Measurements from ENCODE around the gene RETSAT.
"Not testable (repeated sequence)": the region's sequence is repeated elsewhere in the genome, so short reads cannot be mapped to it uniquely, and the experiment has no call there.

The RETSAT gene

DNA sequence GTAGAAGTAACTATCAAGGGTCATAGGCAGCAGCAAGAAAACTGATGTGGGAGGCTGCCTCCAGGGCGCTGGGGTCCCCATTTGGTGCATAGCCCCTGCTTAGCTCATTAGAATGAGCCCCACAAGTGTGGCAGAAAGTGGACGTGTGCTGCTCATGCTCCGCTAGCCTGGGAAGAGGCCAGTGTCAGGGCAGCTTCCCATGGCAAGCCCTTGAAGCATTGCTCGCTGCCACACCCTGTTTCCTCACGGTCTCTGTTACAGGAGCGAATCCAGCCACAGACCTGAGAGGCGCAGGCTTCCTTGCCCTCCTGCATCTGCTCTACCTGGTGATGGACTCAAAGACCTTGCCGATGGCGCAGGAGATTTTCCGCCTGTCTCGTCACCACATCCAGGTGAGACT lies 22.8 kb upstream of the RETSAT start:
- DNase-seq: no peak

DNA sequence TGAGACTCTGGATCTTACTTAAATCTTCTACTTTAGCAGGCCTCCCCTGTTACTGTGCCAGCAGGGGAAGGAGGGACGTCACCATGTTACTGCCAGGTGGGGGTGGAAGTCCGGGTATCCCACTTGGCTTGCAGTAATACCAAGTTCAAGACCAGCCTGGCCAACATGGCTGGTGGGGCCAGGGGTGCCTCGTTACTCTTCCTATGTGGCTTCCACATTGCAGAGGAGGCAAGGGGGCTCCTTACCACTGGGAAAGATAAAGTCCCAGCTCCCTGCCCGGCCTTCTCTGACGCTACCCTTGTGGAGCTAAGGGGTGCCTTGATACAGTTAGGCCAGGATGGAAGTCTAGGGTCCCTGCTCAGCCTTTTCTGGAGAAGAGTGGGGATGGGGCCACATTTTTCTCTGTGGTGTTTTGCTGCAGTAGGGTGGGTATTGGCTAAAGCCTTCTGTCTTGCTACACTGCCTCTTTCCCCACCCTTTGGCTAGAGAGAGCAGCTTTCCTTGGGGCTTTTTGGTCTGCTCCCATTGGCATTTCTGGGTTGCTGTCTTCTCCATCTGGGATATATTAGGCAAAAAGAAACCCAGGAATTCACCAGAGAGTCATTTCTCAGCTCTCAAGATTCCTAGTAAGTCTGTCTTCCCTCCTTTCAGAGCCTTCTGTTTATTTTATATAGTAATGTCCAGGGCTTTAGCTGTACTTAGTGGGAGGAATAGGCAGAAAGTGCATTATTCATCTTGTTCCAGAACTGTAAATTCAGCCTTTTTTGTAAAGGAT lies 22.1 kb upstream of the RETSAT start:
- no peak for DNase-seq

DNA sequence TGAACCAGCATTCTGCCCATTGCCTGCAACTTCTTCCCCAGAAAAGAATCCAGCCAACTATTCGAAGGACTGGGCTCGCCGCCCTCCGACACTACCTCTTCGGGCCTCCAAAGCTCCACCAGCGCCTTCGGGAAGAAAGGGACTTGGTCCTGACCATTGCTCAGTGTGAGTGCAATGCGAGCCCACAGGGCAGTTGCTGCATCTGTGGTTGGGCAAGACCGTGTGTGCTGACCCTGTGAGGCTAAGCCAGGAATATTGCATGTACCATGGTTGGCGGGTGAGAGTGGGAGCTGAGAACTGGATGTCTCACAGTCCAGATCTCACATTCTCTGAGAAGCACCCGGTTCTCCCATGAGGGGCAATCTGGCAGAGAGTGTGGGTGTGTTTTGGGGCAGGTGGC lies 16.7 kb upstream of the RETSAT start:
- no peak for DNase-seq

DNA sequence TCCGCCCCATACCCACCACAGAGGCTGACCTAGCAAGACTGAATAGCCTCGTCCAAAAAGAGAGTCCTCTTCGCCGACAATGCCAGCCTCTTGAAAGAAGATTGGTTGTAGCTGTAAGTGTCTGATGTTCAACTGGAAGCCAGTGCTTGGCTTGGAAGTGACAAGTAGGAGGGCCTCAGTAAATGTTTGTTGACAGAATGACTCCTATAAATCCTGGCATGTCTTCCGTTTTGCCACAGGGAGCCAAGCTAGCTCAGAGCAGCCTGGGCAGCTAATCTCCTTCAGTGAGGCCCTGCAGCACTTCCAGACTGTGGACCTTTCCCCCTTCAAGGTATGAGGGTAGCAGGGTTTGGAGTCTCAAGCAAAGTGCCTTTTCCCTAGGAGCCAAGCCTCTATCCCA lies 15.2 kb upstream of the RETSAT start:
- no peak for DNase-seq

DNA sequence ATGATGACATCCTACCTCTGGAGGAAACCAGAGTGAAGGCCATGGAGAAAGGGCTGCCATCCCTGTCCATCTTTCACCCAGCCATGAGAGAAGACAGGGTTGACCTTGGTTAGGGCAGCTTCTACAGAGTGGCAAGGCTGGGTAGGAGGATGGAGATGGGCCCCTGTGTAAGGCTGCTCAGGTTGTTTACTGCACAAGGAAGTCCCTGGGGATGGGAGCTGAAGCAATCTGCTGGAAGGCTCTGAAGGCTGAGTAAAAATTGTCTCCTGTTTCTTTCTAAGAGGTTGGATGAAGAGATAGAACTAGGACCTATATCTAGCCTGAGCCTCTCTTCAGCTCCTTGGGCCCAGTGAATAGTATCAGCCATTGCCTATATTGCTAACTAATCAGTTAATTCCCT lies 14.6 kb upstream of the RETSAT start:
- no peak for DNase-seq

DNA sequence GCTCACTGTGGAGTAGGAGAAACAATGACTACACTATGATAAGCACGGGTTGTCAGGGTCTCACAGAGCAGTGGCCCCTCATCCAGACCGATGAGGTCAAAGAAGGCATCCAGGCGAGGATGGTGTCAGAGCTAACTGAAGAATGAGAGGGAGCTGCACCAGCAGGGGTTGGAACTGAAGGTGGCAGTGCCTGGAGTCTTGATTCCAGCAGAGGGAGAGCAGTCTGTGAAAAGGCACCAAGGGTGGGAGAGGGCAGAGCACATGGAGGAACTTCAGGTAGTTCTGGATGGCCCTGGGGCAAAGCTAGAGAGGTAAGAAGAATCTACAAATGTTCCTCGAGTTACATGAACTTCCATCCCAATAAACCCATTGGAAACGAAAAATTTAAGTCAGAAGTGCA lies 12.9 kb upstream of the RETSAT start:
- no peak for DNase-seq

DNA sequence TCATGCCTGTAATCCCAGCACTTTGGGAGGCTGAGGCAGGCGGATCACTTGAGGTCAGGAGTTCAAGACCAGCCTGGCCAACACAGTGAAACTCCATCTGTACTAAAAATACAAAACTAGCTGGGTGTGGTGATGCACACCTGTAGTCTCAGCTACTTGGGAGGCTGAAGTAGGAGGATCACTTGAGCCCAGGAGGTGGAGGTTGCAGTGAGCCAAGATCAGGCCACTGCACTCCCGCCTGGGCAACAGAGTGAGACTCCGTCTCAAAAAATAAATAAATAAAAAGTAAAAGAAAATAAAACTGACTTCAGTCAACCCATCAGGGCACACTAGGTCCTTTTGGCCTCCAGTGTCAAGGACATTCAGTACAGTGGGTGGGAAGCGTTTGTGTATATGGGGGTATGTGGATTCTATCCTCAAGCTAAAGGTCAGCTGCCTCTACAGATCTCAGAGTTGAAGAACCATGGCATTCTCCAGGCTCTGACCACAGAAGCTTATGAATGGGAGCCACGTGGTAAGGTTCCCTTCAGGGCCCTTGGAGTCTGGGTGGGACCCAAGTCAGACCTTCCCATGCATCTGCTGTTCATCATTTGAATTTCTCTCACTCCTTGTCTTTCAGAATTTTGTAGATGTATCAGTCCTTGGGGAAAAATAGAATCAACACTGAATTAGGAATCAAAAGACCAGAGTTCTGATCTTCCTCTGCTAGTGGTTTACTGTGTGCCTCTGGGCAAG lies 8.5 kb upstream of the RETSAT start:
- not testable (repeated sequence) for DNase-seq

DNA sequence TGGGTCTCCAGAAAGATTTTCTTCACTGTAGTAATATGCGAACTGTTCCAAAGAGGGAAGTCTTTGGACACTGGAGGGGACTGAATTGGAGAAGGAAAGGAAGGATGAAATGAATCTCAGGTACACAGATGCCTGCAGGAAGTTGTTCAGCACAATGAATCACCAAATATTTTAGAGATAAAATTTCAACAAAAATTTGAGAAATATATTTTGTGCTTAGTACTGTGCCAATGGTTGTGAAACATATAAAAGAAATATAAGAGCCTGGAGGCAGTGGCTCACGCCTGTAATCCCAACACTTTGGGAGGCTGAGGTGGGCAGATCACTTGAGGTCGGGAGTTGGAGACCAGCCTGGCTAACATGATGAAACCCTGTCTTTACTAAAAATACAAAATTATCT lies 3.4 kb upstream of the RETSAT start:
- no peak for DNase-seq

DNA sequence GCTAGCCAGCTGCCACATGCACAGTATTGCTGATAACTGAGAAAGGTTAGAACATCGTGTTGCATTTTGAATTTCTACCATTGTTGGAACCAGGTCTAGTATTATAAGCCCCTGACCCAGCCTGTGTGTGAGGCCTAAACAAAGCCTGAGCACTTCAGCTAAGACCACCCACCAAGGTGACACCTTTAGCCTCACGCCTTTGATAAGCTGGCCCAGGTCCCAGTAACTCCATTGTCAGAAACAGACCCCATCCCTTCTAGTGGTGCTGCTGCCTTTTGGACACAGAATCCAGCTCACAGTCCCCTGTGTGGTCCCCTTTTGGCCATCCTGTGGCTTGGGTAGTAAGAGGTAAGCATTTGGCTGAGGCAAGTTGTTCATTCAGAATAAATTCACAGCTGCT lies 1.9 kb upstream of the RETSAT start:
- DNase-seq: no peak

DNA sequence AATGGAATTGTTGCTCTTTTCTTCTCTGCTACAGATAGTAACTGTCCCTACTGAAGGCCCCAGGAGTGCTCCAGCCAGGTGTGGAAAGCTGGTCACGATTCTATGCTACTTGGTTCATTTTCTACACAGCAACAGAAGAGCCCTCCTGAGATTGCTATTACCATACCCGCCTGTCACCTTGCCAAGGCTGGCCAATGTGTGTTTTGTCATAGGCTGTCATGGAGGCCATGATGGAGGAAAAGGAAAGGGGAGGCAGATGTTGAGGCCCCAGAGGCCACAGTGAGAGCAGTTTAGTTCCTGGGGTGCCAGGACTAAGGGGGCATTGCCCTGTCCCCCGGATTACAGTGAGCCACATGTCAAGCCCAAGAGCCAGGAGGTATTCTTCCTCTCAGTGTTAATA lies 1.2 kb upstream of the RETSAT start:
- no peak for DNase-seq

DNA sequence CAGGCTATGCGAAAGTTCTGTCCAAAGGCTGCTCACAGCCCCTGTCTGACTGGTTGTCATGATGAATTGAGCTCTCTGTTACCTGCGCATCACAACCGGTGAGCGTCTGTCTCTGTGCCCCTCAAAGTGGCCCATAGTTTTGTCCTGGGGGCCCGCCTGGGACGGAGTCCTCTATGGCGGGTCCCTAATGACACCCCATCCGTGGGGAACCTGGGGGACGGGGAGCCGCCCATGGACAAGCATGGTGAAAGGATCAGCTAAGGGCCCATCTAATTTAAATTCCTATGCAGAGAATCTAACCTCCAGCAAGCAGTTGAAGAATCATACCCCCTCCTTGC lies 714 bp upstream of the RETSAT start:
- DNase-seq: no peak

DNA sequence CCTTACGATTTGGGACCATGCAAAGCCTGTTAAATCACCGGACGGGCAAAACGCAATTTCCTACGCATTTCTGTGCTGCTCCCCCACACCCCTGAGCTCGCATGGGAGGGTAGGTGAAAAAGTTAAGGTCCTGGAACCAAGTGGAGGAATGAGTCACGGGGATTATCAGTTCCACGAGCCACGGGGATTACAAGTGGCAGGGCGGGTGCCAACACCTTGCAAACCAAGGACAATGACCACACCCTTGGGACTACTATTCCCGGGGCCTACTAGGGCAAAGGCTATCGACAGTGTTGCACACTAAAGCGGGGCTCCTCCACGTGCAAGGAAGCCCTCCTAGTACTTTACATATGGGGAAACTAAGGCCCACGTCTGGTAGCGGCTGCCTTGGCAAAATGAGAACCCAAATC lies 447 bp downstream of the RETSAT start:
- no peak for DNase-seq

DNA sequence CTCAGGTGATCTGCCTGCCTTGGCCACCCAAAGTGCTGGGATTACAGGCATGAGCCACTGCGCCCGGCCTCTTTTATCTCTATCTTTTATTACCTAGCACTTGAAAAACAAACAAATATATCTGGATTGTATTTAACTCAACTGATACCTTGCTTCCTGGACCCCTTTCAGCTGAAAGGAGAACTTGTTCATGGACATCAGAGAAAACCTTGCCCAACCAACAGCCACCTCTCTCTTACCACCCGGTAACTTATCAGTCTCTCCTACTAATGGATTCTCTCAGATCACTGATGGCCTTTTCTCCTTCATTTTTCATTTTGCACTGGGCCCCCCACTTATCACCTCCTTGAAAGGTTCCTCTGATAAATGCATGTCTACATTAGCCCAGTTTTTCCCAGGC lies 6.7 kb downstream of the RETSAT start:
- DNase-seq: no peak

DNA sequence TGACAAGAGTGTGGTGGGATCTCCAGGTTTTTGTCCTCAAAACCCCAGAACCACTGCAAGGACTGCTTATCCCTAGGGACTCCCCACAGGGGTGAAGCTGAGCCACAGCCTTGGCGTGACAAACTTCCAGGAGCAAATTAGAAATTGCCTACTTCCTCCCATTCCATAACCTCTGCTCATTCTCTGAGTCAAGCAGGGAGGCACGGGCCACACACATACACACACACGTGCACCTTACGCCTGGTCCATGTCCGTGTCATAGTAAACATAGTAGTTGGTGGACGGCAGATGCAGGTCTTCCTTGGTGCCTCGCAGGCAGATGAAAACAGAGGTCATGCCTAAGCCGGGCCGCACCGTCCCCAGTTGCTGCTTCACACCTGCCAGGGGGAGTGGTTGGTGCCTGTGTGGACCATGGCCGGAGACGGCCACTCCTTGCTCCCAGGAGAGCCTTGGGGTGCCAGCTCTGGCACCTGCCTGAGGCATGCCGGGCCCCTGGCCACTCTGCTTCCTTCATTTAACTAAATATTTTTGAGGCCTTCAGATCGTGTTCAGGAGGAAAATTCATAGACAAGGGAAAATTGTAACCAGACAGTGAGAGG lies 9.9 kb downstream of the RETSAT start:
- DNase-seq: no peak

DNA sequence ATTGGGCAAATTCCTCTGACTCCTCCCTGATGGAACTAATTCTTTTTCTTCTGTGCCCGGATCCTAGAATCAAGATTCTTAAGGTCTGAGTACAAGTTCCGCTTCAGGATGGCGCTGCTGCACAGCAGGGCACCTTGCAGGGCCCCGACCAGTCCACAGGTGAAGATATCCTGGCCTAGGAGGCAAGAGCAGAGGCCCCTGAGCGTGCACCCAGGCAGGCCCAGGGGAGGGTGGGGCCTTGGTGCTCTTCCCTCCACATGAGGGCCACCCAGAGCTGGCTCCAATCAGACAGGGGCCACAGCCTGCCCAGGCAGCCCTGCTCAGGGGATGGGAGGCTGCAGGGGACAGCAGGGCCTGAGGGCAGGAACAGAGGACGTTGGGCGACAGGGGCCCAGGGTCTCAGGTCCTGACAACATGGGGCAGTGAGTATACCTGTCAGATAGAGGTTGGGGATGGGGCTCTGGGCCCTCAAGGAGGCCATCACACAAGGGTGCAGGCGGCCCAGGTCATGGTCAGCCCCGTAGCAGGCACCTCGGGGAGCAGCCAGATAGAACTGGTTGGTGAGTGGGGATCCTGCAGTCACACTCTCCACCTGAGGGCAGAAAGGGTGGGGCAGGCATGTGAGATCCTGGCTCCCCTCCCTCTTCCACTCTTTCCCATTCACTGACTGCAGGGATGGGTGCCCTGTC lies 11.0 kb downstream of the RETSAT start:
- DNase-seq: not testable (repeated sequence)

DNA sequence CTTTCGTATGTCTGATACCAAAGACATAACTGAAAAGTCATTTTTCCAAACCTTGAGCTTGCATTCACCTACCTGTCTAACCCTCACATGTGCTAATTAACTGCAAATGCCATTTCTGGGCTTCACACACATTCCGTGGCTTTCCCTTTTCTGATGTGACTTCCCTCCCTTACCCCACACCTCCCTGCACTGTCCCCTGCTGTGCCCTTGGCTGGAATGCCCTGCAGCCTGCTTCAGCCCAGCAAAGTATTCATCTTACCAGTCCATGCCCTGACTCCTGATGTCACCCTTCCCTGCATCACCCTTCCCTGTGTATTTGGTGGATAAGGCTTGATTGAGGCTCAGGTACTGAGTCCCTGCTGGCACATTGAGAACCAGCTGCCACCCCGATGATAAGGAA lies 12.2 kb downstream of the RETSAT start:
- no peak for DNase-seq

DNA sequence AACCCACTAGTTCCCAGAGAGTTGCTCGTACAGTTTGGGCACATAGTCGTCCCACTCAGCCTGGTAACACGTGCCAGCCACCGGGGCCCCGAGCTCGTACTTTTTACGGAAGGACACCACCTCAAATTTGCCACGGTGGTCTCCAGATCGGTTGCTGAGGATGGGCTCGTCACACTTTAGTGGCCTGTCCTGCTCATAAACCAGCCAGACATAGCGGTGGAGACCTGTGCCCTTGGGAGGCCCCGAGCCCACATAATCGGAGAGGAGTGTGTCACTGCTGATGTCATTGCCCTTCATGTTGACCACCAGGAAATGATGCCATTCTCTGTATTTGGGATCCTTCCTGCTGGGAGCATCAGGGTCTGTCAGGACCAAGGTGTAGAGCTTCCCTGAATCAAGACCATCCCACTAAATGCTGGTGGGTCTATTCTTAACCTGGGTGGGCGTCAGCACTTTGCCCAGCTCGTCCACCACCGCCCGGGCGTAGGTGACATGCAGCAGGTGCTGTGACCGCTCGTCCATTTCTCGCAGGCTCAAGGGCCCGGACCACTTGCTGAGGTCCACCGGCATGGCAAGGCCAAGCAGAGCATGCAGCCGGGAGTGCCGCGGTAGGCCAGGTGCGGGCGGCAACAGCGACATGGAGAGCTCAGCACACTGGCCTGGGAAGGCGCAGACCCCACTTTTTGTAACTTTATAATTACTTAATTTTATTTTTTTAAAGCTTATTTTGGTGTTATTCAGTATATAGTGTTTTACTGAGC lies 12.9 kb downstream of the RETSAT start:
- DNase-seq: no peak

DNA sequence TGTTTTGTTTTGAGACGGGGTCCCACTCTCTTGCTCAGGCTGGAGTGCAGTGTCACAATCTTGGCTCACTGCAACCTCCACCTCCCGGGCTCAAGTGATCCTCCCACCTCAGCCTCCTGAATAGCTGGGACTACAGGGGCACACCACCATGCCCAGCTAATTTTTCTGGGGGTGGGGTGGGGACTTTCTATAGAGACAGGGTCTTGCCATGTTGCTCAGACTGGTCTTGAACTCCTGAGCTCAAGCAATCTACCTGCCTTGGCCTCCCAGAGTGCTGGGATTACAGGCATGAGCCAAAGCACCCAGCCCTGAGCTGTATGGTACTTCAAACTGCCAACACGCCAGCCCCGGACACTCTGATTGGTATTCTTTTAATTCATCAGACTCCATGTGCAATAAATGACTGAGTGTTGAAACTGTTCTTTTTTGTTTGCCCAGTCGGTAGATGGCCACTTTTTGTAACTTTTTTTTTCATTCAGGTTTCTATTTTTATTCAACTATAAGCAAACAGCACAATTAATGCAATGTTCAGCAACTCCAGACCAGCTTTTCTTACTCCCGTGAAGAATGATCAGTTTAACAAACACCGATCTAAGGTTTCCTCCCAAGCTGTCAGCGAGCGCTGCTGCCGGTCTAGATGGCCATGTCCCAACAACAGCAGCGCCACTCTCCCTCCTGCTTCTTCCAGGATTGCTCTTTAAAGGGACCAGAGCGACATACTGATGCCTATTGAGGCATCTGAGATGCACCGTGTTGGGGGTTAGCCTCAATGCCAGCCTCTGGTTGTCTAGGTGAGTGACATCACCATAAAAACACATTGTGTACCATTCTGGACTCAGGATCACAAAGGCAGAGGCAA lies 14.1 kb downstream of the RETSAT start:
- DNase-seq: no peak

DNA sequence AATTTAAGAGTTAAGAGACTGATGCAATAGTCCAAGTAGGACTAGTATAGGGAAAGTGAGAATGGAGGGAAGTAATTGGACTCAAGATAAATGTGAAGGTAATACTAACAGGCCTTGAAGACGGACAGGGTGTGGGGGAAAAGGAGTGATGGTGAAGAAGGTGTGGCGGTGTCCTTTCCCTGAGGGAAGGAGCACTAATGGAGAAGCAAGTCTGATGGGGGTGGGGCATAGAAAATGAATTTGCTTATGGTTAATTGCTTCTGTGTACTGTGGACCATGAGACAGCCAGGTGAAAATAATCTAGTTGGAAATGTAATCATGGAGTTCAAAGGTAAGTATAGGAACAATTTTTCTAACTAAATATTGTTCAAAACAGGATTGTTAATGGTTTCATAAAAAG lies 19.4 kb downstream of the RETSAT start:
- no peak for DNase-seq

DNA sequence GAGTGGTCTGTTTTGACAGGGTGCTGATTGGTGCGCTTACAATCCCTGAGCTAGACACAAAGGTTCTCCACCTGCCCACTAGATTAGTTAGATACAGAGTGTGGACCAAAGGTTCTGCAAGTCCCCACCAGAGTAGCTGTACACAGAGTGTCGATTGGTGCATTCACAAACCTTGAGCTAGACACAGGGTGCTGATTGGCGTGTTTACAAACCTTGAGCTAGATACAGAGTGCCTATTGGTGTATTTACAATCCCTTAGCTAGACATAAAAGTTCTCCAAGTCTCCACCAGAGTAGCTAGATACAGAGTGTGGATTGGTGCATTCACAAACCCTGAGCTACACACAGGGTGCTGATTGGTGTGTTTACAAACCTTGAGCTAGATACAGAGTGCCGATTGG lies 20.5 kb downstream of the RETSAT start:
- DNase-seq: not testable (repeated sequence)

DNA sequence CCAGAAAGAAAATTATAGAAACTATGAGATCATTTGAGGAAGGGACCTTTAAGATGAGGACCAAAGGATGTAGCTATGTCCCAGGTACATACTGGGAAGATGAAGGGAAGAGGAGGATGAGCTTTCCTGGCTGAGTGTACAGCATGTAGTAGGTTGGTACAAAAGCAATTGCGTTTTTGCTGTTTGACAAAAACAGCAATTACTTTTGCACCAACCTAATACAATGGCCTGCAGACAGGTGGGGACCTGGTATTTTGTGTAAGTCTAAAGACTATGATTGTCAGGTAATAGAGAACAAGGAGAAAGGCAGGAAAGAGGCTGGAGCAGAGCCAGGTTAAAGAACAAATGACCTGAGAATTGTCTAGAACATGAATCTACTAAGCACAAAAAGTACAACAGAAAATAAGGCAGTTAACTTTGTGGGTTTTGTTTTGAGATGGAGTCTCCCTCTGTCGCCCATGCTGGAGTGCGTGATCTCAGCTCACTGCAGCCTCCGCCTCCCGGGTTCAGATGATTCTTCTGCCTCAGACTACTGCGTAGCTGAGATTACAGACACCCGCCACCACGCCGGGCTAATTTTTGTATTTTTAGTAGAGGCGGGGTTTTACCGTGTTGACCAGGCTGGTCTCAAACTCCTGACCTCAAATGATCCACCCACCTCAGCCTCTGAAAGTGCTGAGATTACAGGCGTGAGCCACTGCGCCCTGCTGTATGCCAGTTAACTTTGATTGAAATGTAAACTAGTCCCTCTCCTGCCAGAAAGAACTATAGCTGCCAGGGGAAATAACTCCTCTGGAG lies 23.3 kb downstream of the RETSAT start:
- no peak for DNase-seq
